ENCODE results near the gene LZTR1.

DNA sequence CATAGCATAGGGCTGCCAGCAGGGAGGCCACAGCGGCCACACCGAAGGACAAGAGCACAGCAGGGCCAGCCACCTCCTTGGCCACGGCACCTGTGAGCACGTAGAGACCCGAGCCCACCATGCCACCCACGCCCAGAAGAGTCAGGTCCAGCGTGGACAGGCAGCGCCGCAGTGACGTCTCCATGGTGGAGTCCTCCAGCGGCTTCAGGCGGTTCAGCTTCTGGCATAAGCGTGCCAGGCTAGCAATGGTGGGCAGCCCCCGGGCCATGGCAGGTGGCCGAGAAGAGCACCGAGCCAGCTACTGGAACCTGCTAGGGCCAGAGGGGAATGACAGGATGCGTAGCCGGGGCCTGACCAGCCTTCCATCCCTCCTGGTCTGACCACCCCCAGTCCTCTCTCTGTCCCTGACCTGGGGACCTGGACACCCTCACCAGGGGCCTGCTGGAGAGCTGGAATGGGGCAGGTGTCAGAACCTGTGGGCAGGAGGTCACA lies 49.5 kb downstream of the LZTR1 start:
- TF ChIP-seq, protein P1, sequence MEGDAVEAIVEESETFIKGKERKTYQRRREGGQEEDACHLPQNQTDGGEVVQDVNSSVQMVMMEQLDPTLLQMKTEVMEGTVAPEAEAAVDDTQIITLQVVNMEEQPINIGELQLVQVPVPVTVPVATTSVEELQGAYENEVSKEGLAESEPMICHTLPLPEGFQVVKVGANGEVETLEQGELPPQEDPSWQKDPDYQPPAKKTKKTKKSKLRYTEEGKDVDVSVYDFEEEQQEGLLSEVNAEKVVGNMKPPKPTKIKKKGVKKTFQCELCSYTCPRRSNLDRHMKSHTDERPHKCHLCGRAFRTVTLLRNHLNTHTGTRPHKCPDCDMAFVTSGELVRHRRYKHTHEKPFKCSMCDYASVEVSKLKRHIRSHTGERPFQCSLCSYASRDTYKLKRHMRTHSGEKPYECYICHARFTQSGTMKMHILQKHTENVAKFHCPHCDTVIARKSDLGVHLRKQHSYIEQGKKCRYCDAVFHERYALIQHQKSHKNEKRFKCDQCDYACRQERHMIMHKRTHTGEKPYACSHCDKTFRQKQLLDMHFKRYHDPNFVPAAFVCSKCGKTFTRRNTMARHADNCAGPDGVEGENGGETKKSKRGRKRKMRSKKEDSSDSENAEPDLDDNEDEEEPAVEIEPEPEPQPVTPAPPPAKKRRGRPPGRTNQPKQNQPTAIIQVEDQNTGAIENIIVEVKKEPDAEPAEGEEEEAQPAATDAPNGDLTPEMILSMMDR (conservative IDR thresholded peaks at IDR 0.05; ENCODE audit: low read depth, low read length): no peak
- TF ChIP-seq POLR2A (IDR thresholded peaks at IDR 0.05; ENCODE audit: low read depth, low read length) (no peak), CHD1 (IDR thresholded peaks at IDR 0.05; ENCODE audit: low read depth, low read length) (no peak), RCOR1 (IDR thresholded peaks at IDR 0.05; ENCODE audit: insufficient replicate concordance, low read length) (no peak), CEBPB (IDR thresholded peaks at IDR 0.05; ENCODE audit: low read depth, low read length) (no peak)
- TF ChIP-seq, protein P2, sequence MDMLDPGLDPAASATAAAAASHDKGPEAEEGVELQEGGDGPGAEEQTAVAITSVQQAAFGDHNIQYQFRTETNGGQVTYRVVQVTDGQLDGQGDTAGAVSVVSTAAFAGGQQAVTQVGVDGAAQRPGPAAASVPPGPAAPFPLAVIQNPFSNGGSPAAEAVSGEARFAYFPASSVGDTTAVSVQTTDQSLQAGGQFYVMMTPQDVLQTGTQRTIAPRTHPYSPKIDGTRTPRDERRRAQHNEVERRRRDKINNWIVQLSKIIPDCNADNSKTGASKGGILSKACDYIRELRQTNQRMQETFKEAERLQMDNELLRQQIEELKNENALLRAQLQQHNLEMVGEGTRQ (IDR thresholded peaks at IDR 0.05; ENCODE audit: low read depth, low read length): no peak
